ENCODE results near the gene CCDC3.

CCDC3 gene

DNA sequence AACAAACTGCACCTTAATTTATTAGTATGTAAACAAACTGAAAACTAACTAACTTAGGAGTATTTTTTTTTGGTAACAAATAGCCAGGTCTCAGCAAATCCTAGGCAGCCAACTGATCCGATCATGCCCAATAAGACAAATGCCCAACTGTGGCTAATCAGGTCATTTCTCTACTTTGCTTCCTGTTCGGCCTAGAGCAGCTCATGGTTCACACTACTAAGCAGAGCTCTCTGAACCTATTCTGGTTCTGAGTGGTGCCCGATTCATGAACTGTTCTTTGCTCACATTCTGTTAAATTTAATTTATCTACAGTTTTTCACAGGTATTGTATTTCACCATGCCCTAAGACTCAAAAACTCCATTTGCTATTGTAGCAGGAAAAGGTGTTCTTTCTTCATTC, 55.1 kb downstream of the CCDC3 start:
- H3K4me1 ChIP-seq (ENCODE audit: low read length) = no peaks in the 10 kb centered on the region
- no peaks in the 10 kb centered on the region for H3F3A ChIP-seq (ENCODE audit: insufficient read depth, low read length)
- TF ChIP-seq EZH2 (optimal IDR thresholded peaks at IDR 0.05; ENCODE audit: low read depth, low read length) (no peak), EZH2phosphoT487 (IDR thresholded peaks at IDR 0.05; ENCODE audit: low read length) (no peak), CTCF (IDR thresholded peaks at IDR 0.05; ENCODE audit: low read length) (no peak)
- H3K9ac ChIP-seq (ENCODE audit: low read length) = no peak overlapping the region
- no peak overlapping the region for H3K4me3 ChIP-seq (ENCODE audit: low read length)
- no peak overlapping the region for H3K27ac ChIP-seq (ENCODE audit: low read length)
- H3K27me3 ChIP-seq (replicated peaks; ENCODE audit: insufficient read depth, low read length) = no peaks in the 10 kb centered on the region
- no peaks in the 10 kb centered on the region for H3K9me2 ChIP-seq (replicated peaks; ENCODE audit: insufficient read depth, low read length)
- H3K36me3 ChIP-seq (replicated peaks; ENCODE audit: insufficient read depth, low read length) = no peaks in the 10 kb centered on the region
- no peaks in the 10 kb centered on the region for H3K79me2 ChIP-seq (ENCODE audit: low read length)
- no peak overlapping the region for H3K4me2 ChIP-seq (ENCODE audit: low read depth, low read length)
- no peak for DNase-seq
- H4K20me1 ChIP-seq (ENCODE audit: insufficient read depth, low read length) = no peaks in the 10 kb centered on the region
- H2AFZ ChIP-seq (ENCODE audit: low read length) = no peak overlapping the region
- no peaks in the 10 kb centered on the region for H3K9me3 ChIP-seq (replicated peaks; ENCODE audit: insufficient read depth, low read length)

GRCh38 chr10:12945690-12946359, 55.7 kb downstream of the CCDC3 start:
- Histone ChIP-seq H3K36me3 (replicated peaks; ENCODE audit: insufficient read depth, low read length) (no peaks in the 10 kb centered on the region), H3K79me2 (ENCODE audit: low read length) (no peaks in the 10 kb centered on the region), H3K4me2 (ENCODE audit: low read depth, low read length) (no peak overlapping the region), H4K20me1 (ENCODE audit: insufficient read depth, low read length) (no peaks in the 10 kb centered on the region), H3K9ac (ENCODE audit: low read length) (no peak overlapping the region), H3K4me1 (ENCODE audit: low read length) (no peaks in the 10 kb centered on the region), H3K4me3 (ENCODE audit: low read length) (no peak overlapping the region), H3K27me3 (replicated peaks; ENCODE audit: insufficient read depth, low read length) (no peaks in the 10 kb centered on the region), H3K9me3 (replicated peaks; ENCODE audit: insufficient read depth, low read length) (no peaks in the 10 kb centered on the region), H2AFZ (ENCODE audit: low read length) (no peak overlapping the region), H3F3A (ENCODE audit: insufficient read depth, low read length) (no peaks in the 10 kb centered on the region), H3K9me2 (replicated peaks; ENCODE audit: insufficient read depth, low read length) (no peaks in the 10 kb centered on the region), H3K27ac (ENCODE audit: low read length) (no peak overlapping the region)
- no peak for TF ChIP-seq EZH2 (optimal IDR thresholded peaks at IDR 0.05; ENCODE audit: low read depth, low read length)
- TF ChIP-seq CTCF (IDR thresholded peaks at IDR 0.05; ENCODE audit: low read length) = no peak
- TF ChIP-seq EZH2phosphoT487 (IDR thresholded peaks at IDR 0.05; ENCODE audit: low read length) = no peak
- peak; percentile 20 for DNase-seq

DNA sequence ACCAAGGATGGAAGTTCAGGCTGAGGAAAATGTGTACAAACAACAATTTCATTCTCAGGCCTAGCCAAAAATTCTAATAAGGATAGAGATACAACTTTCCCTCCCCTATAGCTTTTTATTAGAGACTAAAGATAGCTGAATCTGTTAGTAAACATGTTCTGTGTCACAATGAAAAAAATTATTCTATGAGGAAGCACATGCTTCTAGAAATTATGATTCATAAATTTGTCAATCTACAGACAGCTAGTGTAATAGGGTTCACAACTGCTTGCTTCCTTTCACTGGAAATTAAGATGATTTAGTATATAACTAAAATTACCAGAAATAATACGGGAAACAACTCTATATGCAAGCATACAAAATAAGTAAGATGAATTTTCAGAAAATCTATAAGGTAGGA, 56.6 kb downstream of the CCDC3 start:
- Histone ChIP-seq H3K27me3 (replicated peaks; ENCODE audit: insufficient read depth, low read length) (no peaks in the 10 kb centered on the region), H3F3A (ENCODE audit: insufficient read depth, low read length) (no peaks in the 10 kb centered on the region), H3K27ac (ENCODE audit: low read length) (no peak overlapping the region), H3K4me1 (ENCODE audit: low read length) (no peaks in the 10 kb centered on the region), H3K9ac (ENCODE audit: low read length) (no peak overlapping the region), H3K36me3 (replicated peaks; ENCODE audit: insufficient read depth, low read length) (no peaks in the 10 kb centered on the region), H3K4me2 (ENCODE audit: low read depth, low read length) (no peak overlapping the region), H3K9me3 (replicated peaks; ENCODE audit: insufficient read depth, low read length) (no peaks in the 10 kb centered on the region), H2AFZ (ENCODE audit: low read length) (no peak overlapping the region), H4K20me1 (ENCODE audit: insufficient read depth, low read length) (no peaks in the 10 kb centered on the region), H3K9me2 (replicated peaks; ENCODE audit: insufficient read depth, low read length) (no peaks in the 10 kb centered on the region), H3K79me2 (ENCODE audit: low read length) (no peaks in the 10 kb centered on the region), H3K4me3 (ENCODE audit: low read length) (no peak overlapping the region)
- TF ChIP-seq EZH2 (optimal IDR thresholded peaks at IDR 0.05; ENCODE audit: low read depth, low read length) (no peak), CTCF (IDR thresholded peaks at IDR 0.05; ENCODE audit: low read length) (no peak), EZH2phosphoT487 (IDR thresholded peaks at IDR 0.05; ENCODE audit: low read length) (no peak)
- DNase-seq = no peak
